Epidermal melanocyte (primary cell): ENCODE data around the gene FAT3.

Experiments used
- DNase-seq: peaks from one replicate; pipeline ENCODE4 v3.0.0; 2011; ENCODE audit warnings: low spot score; ENCODE audit not compliant: insufficient read length

Gene FAT3

GRCh38 chr11:92224407-92225124 is at the start of gene FAT3:
FAT3 (plus strand) TSS chr11:92224818; CDS start chr11:92352113, 127,295 bp downstream.
- no peak for DNase-seq

- DNase-seq = no peak
Observed at GRCh38 chr11:92179017-92179670, 45.5 kb upstream of the FAT3 start.

- no peak for DNase-seq
Observed at GRCh38 chr11:92180226-92180625, 44.4 kb upstream of the FAT3 start.

- DNase-seq = no peak
Observed at GRCh38 chr11:92180664-92181251, 43.9 kb upstream of the FAT3 start.

- no peak for DNase-seq
Observed at GRCh38 chr11:92190535-92191206, 33.9 kb upstream of the FAT3 start.

GRCh38 chr11:92192141-92192540 is 32.5 kb upstream of the FAT3 start:
- DNase-seq = no peak

- DNase-seq = no peak
Observed at GRCh38 chr11:92198268-92198667, 26.4 kb upstream of the FAT3 start.

GRCh38 chr11:92199991-92200390 is 24.6 kb upstream of the FAT3 start:
- DNase-seq = no peak

GRCh38 chr11:92204731-92205130 is 19.9 kb upstream of the FAT3 start:
- no peak for DNase-seq

GRCh38 chr11:92206441-92206840 is 18.2 kb upstream of the FAT3 start:
- no peak for DNase-seq

- DNase-seq = no peak
Observed at GRCh38 chr11:92211576-92212167, 12.9 kb upstream of the FAT3 start.

- no peak for DNase-seq
Observed at GRCh38 chr11:92212530-92212929, 12.1 kb upstream of the FAT3 start.

GRCh38 chr11:92216789-92217188 is 7.8 kb upstream of the FAT3 start:
- DNase-seq = no peak

- DNase-seq = no peak
Observed at GRCh38 chr11:92219476-92219875, 5.1 kb upstream of the FAT3 start.

GRCh38 chr11:92222701-92223100 is 1.9 kb upstream of the FAT3 start:
- no peak for DNase-seq

- DNase-seq = no peak
Observed at GRCh38 chr11:92224054-92224406, 588 bp upstream of the FAT3 start.

- DNase-seq = no peak
Observed at GRCh38 chr11:92225125-92225567, 528 bp downstream of the FAT3 start.

GRCh38 chr11:92225568-92226330 is 1.1 kb downstream of the FAT3 start:
- no peak for DNase-seq

GRCh38 chr11:92226331-92227229 is 2.0 kb downstream of the FAT3 start:
- no peak for DNase-seq

GRCh38 chr11:92227230-92227814 is 2.7 kb downstream of the FAT3 start:
- no peak for DNase-seq
